ENCODE measurements around the gene ZNF254. TPM values are rescaled to one million over a fixed set of nuclear protein-coding genes. Genes with fewer than 3 reads are reported as not detected.

The ZNF254 gene
- total RNA-seq, 2 experiments from 2014 or later: 13.4 to 14.0 TPM

DNA sequence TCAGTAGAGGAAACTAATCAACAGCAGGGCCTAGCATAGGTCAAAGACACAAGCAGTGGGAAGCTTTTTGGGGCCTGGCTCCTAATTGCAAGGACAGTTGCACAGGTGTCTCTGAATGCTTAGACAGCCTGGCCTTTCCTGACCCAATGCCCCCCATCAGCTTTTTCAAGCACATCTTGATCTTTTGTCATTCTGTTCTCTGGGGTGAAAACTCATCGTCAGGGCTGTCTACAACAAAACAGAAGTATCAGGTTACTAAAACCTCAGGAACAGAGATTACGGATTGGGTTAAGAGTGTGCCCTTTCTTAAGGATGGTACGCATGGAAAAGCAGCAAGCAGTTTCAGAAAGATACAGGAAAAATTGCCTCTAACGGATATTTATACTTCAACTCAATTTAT lies 8.3 kb upstream of the ZNF254 start:
- DNase-seq (no peak), ATAC-seq (ENCODE audit: poor library complexity) (no peak)
- Histone ChIP-seq H3K27ac (ENCODE audit: low read depth in 1 of 2, low read length in 2 of 2) (no peak overlapping the region), H3K4me3 (ENCODE audit: low read length) (no peak overlapping the region), H3K27me3 (ENCODE audit: control insufficient read depth in 1 of 2, insufficient read depth in 2 of 2, low read length in 2 of 2) (no peaks in the 10 kb centered on the region), H3K4me1 (ENCODE audit: insufficient read depth, low read length) (no peaks in the 10 kb centered on the region), H3K36me3 (ENCODE audit: insufficient read depth, low read length) (peaks cover 22% of the 10 kb centered on the region), H3K9me3 (ENCODE audit: control insufficient read depth in 1 of 2, insufficient read depth in 1 of 2, low read length in 2 of 2) (no peaks in the 10 kb centered on the region)
- H3K4me1 Mint-ChIP-seq (ENCODE audit: low read depth): no peaks in the 10 kb centered on the region
- no peak overlapping the region for H3K27ac Mint-ChIP-seq
- CTCF ChIA-PET: no interaction called here
- peaks cover 68% of the 10 kb centered on the region for H3K36me3 Mint-ChIP-seq (ENCODE audit: low read depth)
- H3K4me3 Mint-ChIP-seq: no peak overlapping the region
- no peaks in the 10 kb centered on the region for H3K27me3 Mint-ChIP-seq
- H3K9me3 Mint-ChIP-seq: peaks cover 4% of the 10 kb centered on the region
- POLR2A ChIA-PET: no interaction called here
- intact Hi-C loops (cut with DNase I, micrococcal nuclease): no loop called here
- TF ChIP-seq, protein P1, sequence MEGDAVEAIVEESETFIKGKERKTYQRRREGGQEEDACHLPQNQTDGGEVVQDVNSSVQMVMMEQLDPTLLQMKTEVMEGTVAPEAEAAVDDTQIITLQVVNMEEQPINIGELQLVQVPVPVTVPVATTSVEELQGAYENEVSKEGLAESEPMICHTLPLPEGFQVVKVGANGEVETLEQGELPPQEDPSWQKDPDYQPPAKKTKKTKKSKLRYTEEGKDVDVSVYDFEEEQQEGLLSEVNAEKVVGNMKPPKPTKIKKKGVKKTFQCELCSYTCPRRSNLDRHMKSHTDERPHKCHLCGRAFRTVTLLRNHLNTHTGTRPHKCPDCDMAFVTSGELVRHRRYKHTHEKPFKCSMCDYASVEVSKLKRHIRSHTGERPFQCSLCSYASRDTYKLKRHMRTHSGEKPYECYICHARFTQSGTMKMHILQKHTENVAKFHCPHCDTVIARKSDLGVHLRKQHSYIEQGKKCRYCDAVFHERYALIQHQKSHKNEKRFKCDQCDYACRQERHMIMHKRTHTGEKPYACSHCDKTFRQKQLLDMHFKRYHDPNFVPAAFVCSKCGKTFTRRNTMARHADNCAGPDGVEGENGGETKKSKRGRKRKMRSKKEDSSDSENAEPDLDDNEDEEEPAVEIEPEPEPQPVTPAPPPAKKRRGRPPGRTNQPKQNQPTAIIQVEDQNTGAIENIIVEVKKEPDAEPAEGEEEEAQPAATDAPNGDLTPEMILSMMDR (IDR thresholded peaks at IDR 0.05): no peak

DNA sequence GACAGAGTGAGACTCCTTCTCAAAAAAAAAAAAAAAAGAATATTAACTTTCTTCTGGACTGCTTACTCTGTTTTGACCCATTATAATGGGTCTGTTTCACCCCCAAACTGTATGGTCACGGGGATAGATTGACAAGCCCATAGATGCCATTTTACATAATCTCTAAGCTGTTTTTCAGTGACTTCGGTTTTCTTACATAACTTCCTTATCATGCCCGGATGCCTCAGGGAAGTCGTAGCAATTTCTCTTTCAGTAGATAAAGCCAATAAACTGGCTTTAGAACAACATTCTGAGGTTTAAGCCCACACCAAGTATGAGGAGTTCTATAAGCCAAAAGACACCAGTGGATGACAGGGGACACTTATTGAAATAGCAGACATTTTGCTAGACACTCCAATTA lies 5.9 kb upstream of the ZNF254 start:
- no peaks in the 10 kb centered on the region for H3K4me1 ChIP-seq (ENCODE audit: insufficient read depth, low read length)
- DNase-seq (no peak), ATAC-seq (ENCODE audit: poor library complexity) (no peak)
- H3K27ac ChIP-seq (ENCODE audit: low read depth in 1 of 2, low read length in 2 of 2): no peak overlapping the region
- H3K9me3 Mint-ChIP-seq: no peaks in the 10 kb centered on the region
- H3K27me3 ChIP-seq (ENCODE audit: control insufficient read depth in 1 of 2, insufficient read depth in 2 of 2, low read length in 2 of 2): no peaks in the 10 kb centered on the region
- peaks cover 11% of the 10 kb centered on the region for H3K36me3 ChIP-seq (ENCODE audit: insufficient read depth, low read length)
- TF ChIP-seq, protein P1 (IDR thresholded peaks at IDR 0.05): no peak
- H3K27me3 Mint-ChIP-seq: no peaks in the 10 kb centered on the region
- H3K36me3 Mint-ChIP-seq (ENCODE audit: low read depth): peaks cover 44% of the 10 kb centered on the region
- intact Hi-C loops (cut with DNase I, micrococcal nuclease): loop anchor here in 1 of 2 experiments (10.0 kb wide), 1 partner anchor 46 kb away; no protein-coding TSS in a partner anchor
- CTCF ChIA-PET: no interaction called here
- no peaks in the 10 kb centered on the region for H3K9me3 ChIP-seq (ENCODE audit: control insufficient read depth in 1 of 2, insufficient read depth in 1 of 2, low read length in 2 of 2)
- H3K4me1 Mint-ChIP-seq (ENCODE audit: low read depth): no peaks in the 10 kb centered on the region
- no peak overlapping the region for H3K27ac Mint-ChIP-seq
- POLR2A ChIA-PET: no interaction called here
- no peak overlapping the region for H3K4me3 Mint-ChIP-seq
- H3K4me3 ChIP-seq (ENCODE audit: low read length): no peak overlapping the region

DNA sequence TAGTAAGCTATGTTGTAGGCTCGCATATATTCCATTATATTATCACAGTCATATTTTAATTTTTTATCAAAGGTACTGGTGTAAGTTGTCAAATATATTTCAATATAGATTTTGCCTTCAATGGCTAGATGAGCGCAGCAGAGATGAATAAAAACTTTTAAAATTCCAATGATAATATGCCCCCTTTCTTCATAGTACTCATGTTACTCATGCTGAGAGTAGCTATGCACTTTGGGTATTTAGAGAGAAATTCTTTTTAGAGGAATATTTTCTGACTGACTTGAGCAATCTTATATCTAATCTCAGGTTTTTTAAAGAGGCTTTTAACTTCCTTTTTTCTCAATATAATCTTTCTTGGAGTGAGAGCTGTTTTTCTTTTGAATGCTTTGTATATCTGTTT lies 11.4 kb downstream of the ZNF254 start:
- ChIA-PET CTCF (interaction anchor here (0.5 to 0.9 kb wide), 2 partner anchors 11 to 292 kb away, joined by 3 to 4 read pairs; partner anchors contain the start of gene ZNF254), POLR2A (interaction anchor here (1.2 kb wide), 1 partner anchor 11 kb away, joined by 3 read pairs; the partner anchor contains the start of gene ZNF254)
- H3K36me3 ChIP-seq (ENCODE audit: insufficient read depth, low read length): peaks cover 10% of the 10 kb centered on the region

More for the DNA sequence above, 11.4 kb downstream of the ZNF254 start:
- TF ChIP-seq, protein P1 (IDR thresholded peaks at IDR 0.05): no peak
- intact Hi-C loops (cut with DNase I, micrococcal nuclease): no loop called here
- peaks cover 43% of the 10 kb centered on the region for H3K4me1 Mint-ChIP-seq (ENCODE audit: low read depth)
- Histone ChIP-seq H3K9me3 (ENCODE audit: control insufficient read depth in 1 of 2, insufficient read depth in 1 of 2, low read length in 2 of 2) (peaks cover 14 to 21% of the 10 kb centered on the region in 2 experiments), H3K27me3 (ENCODE audit: control insufficient read depth in 1 of 2, insufficient read depth in 2 of 2, low read length in 2 of 2) (no peaks in the 10 kb centered on the region), H3K4me1 (ENCODE audit: insufficient read depth, low read length) (no peaks in the 10 kb centered on the region), H3K27ac (ENCODE audit: low read depth in 1 of 2, low read length in 2 of 2) (no peak overlapping the region), H3K4me3 (ENCODE audit: low read length) (no peak overlapping the region)
- DNase-seq (no peak), ATAC-seq (ENCODE audit: poor library complexity) (no peak)
- peaks cover 13% of the 10 kb centered on the region for H3K9me3 Mint-ChIP-seq
- H3K27ac Mint-ChIP-seq: no peak overlapping the region
- peaks cover 89% of the 10 kb centered on the region for H3K36me3 Mint-ChIP-seq (ENCODE audit: low read depth)
- no peaks in the 10 kb centered on the region for H3K27me3 Mint-ChIP-seq
- no peak overlapping the region for H3K4me3 Mint-ChIP-seq
